GM12878 (cell line): ENCODE measurements around the gene KRT81. TPM values are rescaled to one million over a fixed set of nuclear protein-coding genes. Genes with fewer than 3 reads are reported as not detected.

Source experiments
- ATAC-seq: fragments of 200-7000 bp; cut with Tn5 transposase; 3 replicates; pipeline ENCODE4 v1.9.1; 2020; ENCODE audit warnings: mild to moderate bottlenecking, moderate library complexity
- BruUV-seq: library from RNA; stranded (reverse); fragments of 400-500 nt; replicated peaks from 2 replicates; lab custom pipeline; 2021; lab: Mats Ljungman, UMichigan
- CTCF ChIA-PET: fragments of 300-600 bp; sonication (Branson Sonifier 250); formaldehyde crosslinking; extraction: SDS; loops from one replicate; lab custom pipeline; 2021; ENCODE audit warnings: inconsistent platforms; lab: Yijun Ruan, JAX
- POLR2A ChIA-PET: fragments of 350-600 bp; formaldehyde crosslinking; extraction: SDS; loops from one replicate; lab custom pipeline; 2021; ENCODE audit warnings: inconsistent platforms; lab: Charles Lee
- RAD21 ChIA-PET: fragments of 300-600 bp; sonication (Branson Sonifier 250); formaldehyde crosslinking; loops from one replicate; lab custom pipeline; 2023; ENCODE audit warnings: antibody characterized with exemption; ENCODE audit not compliant: unreplicated experiment; lab: Charles Lee
- SMC1A ChIA-PET: fragments of 300-600 bp; sonication (Branson Sonifier 250); formaldehyde crosslinking; loops from one replicate; lab custom pipeline; 2023; ENCODE audit not compliant: unreplicated experiment, uncharacterized antibody; lab: Charles Lee
- DNase-seq: peaks from one replicate; pipeline ENCODE4 v3.0.0-alpha.2; 2011; ENCODE audit warnings: low read depth, low spot score
- FAIRE-seq: peaks from 3 replicates; lab custom pipeline; 2011; peaks lifted over from hg19 to GRCh38; lab: Jason Lieb, UNC
- H2AFZ ChIP-seq: 2 replicates; pipeline ENCODE4 v1.6.0; 2011; ENCODE audit warnings: low read depth, low read length, control low read depth; ENCODE audit not compliant: control insufficient read depth
- H3K27ac ChIP-seq: 2 replicates; pipeline ENCODE4 v1.5.1; 2011; ENCODE audit warnings: control low read depth; ENCODE audit not compliant: control insufficient read depth, insufficient read depth
- H3K27me3 ChIP-seq, 2 experiments: replicated peaks in 1 of 2; 2 replicates each; pipeline versions ENCODE4 v1.6.0 to v1.6.1; 2011; ENCODE audit warnings: low read length in 1 of 2; ENCODE audit not compliant: control insufficient read depth in 2 of 2, insufficient read depth in 2 of 2
- H3K36me3 ChIP-seq, 2 experiments: 2 replicates each; pipeline ENCODE4 v1.5.1; 2011; ENCODE audit warnings: low read length in 1 of 2; ENCODE audit not compliant: control insufficient read depth in 2 of 2, insufficient read depth in 2 of 2
- H3K4me1 ChIP-seq: 2 replicates; pipeline ENCODE4 v1.6.1; 2011; ENCODE audit warnings: mild to moderate bottlenecking, low read length, moderate library complexity, mixed read lengths; ENCODE audit not compliant: control insufficient read depth, insufficient read depth
- H3K4me2 ChIP-seq: 2 replicates; pipeline ENCODE4 v1.6.0; 2011; ENCODE audit warnings: control low read depth; ENCODE audit not compliant: control insufficient read depth, insufficient read depth
- H3K4me3 ChIP-seq: fragments of 200-600 bp; sonication (generic); 2 replicates; pipeline ENCODE4 v1.5.1; 2016
- H3K79me2 ChIP-seq: 2 replicates; pipeline ENCODE4 v1.6.0; 2011; ENCODE audit warnings: low read length; ENCODE audit not compliant: control insufficient read depth, insufficient read depth
- H3K9ac ChIP-seq: 2 replicates; pipeline ENCODE4 v1.8.0; 2011; ENCODE audit warnings: low read length, control low read depth, mixed read lengths; ENCODE audit not compliant: control insufficient read depth, insufficient read depth
- H3K9me3 ChIP-seq: replicated peaks from 3 replicates; pipeline ENCODE4 v1.5.1; 2011; ENCODE audit warnings: mild to moderate bottlenecking, low read length; ENCODE audit not compliant: control insufficient read depth, insufficient read depth
- H4K20me1 ChIP-seq: 2 replicates; pipeline ENCODE4 v1.6.0; 2011; ENCODE audit not compliant: control insufficient read depth, insufficient read depth
- DPF2 ChIP-seq: fragments of 450-650 bp; IDR thresholded peaks from 2 replicates; pipeline ENCODE4 v1.6.1; 2017; ENCODE audit warnings: mild to moderate bottlenecking
- E2F4 ChIP-seq: IDR thresholded peaks from 2 replicates; pipeline ENCODE4 v1.6.1; 2012; ENCODE audit warnings: low read depth, low read length, improper control_type of control experiment
- EED ChIP-seq: sonication (generic); IDR thresholded peaks from 2 replicates; pipeline ENCODE4 v1.6.1; 2016; ENCODE audit warnings: antibody characterized with exemption, low read depth
- ESRRA ChIP-seq: IDR thresholded peaks from 2 replicates; pipeline ENCODE4 v1.6.1; 2012; ENCODE audit warnings: mild to moderate bottlenecking, low read length, improper control_type of control experiment
- IKZF2 ChIP-seq, 2 experiments: fragments of 450-650 bp; IDR thresholded peaks; 2 replicates each; pipeline ENCODE4 v1.6.1; 2017; ENCODE audit warnings: mild to moderate bottlenecking in 2 of 2, moderate library complexity in 2 of 2
- LARP7 ChIP-seq: fragments of 450-650 bp; IDR thresholded peaks from 2 replicates; pipeline ENCODE4 v1.6.1; 2017; ENCODE audit warnings: mild to moderate bottlenecking
- MEF2A ChIP-seq: IDR thresholded peaks from 2 replicates; pipeline ENCODE4 v1.6.1; 2011; ENCODE audit warnings: low read depth, mild to moderate bottlenecking, low read length, moderate library complexity; ENCODE audit not compliant: insufficient read depth
- NFIC ChIP-seq: IDR thresholded peaks from 2 replicates; pipeline ENCODE4 v1.6.1; 2012; ENCODE audit warnings: low read depth, mild to moderate bottlenecking, inconsistent platforms, low read length, moderate library complexity
- NFYA ChIP-seq: IDR thresholded peaks from 2 replicates; pipeline ENCODE4 v1.6.1; 2011; ENCODE audit warnings: low read depth, mild to moderate bottlenecking, low read length, improper control_type of control experiment, borderline replicate concordance
- TCF12 ChIP-seq: IDR thresholded peaks from 2 replicates; pipeline ENCODE4 v1.6.1; 2011; ENCODE audit warnings: low read depth, mild to moderate bottlenecking, low read length
- ZNF24 ChIP-seq: fragments of 450-650 bp; IDR thresholded peaks from 2 replicates; pipeline ENCODE4 v1.6.1; 2017; ENCODE audit warnings: antibody characterized with exemption, mild to moderate bottlenecking
- WGBS: methylation state at CpG from one replicate; pipeline ENCODE4 v1.1.6; 2016; ENCODE audit warnings: low lambda C conversion rate; ENCODE audit not compliant: insufficient replicate concordance, insufficient coverage; ENCODE audit errors: missing lambda C conversion rate; 5-methylcytosine and 5-hydroxymethylcytosine counted together
- in situ Hi-C: fragments of 300-500 bp; cut with MboI; formaldehyde crosslinking; loops from 9 replicates; pipeline ENCODE4 v1.14.3; 2018; ENCODE audit warnings: mixed read lengths
- intact Hi-C: fragments of 100-400 bp; cut with micrococcal nuclease; formaldehyde crosslinking; loops from one replicate; pipeline ENCODE4 v1.14.2; 2022; ENCODE audit not compliant: unreplicated experiment
- polyA plus RNA-seq, 11 experiments: library from polyadenylated mRNA; depleted of rRNA in 4 of 11; unstranded in 6 of 11; stranded (reverse) in 5 of 11; fragments of >200 nt; fragmentation: Nextera tagmentation in 4 of 11; fragmentation: Illumina TruSeq in 1 of 11; extraction: Ambion mirVana in 4 of 11; extraction: Trizol in 1 of 11; gene quantifications; 1 replicate in 1 of 11; 2 replicates in 10 of 11; pipeline versions ENCODE4 v1.2.1 to v1.2.3, GENCODE V29; 2011 to 2016; ENCODE audit warnings: inconsistent platforms in 2 of 11, missing spikeins in 2 of 11, low read depth in 1 of 11
- total RNA-seq, 4 experiments: library from RNA; depleted of rRNA in 3 of 4; stranded (reverse); fragments of >200 nt in 3 of 4; fragmentation: Illumina TruSeq in 1 of 4; extraction: Trizol in 1 of 4; gene quantifications; 2 replicates each; pipeline versions ENCODE4 v1.2.1 to v1.2.3, GENCODE V29; 2013 to 2021

The KRT81 gene
- total and polyA plus RNA-seq, 10 of the 15 experiments (the other 5 are each of a cell fraction or from before 2014, with no cell fraction given) = 0.05 to 0.15 TPM; not detected in 8

- CTCF ChIA-PET = interaction anchor here (0.7 to 5.1 kb wide), 11 partner anchors 8 to 219 kb away, joined by 3 to 42 read pairs (median 7); no protein-coding TSS in a partner anchor
These were observed 46.7 kb downstream of the KRT81 start for GRCh38 chr12:52244615-52244994.

GRCh38 chr12:52243856-52244614, 47.3 kb downstream of the KRT81 start:
- H3K4me1 ChIP-seq = peaks cover 22% of the 10 kb centered on the region
- H3K79me2 ChIP-seq = no peaks in the 10 kb centered on the region; the same call in 1 of the 2 replicates
- ATAC-seq (peak; percentile 93), FAIRE-seq (peak; percentile 87), DNase-seq (peak; percentile 66)
- no peaks in the 10 kb centered on the region for H4K20me1 ChIP-seq
- intact Hi-C loops (no loop called here), in situ Hi-C loops (no loop called here)
- peak overlapping the region; percentile 61 for H3K4me2 ChIP-seq
- H2AFZ ChIP-seq = peak overlapping the region; percentile 85
- SMC1A ChIA-PET = interaction anchor here (0.6 to 2.5 kb wide), 9 partner anchors 22 to 1222 kb away, joined by 3 to 13 read pairs (median 5); no protein-coding TSS in a partner anchor
- RAD21 ChIA-PET = interaction anchor here (0.8 to 1.9 kb wide), 7 partner anchors 35 to 222 kb away, joined by 3 to 8 read pairs (median 4); no protein-coding TSS in a partner anchor
- H3K9ac ChIP-seq = peak overlapping the region; percentile 50
- peak overlapping the region; percentile 86 for H3K27ac ChIP-seq
- 1% methylated on average over 12 of the region's 12 CpGs for WGBS
- CTCF ChIA-PET = interaction anchor here (0.7 to 5.1 kb wide), 11 partner anchors 9 to 218 kb away, joined by 3 to 42 read pairs (median 5); no protein-coding TSS in a partner anchor
- POLR2A ChIA-PET = interaction anchor here (0.6 to 1.2 kb wide), 3 partner anchors 35 to 762 kb away, joined by 3 to 8 read pairs (median 5); partner anchors contain the start of gene EIF4B
- no peaks in the 10 kb centered on the region for H3K9me3 ChIP-seq
- no peaks in the 10 kb centered on the region for H3K36me3 ChIP-seq
- peak overlapping the region; percentile 42; the same call in 1 of the 2 replicates for H3K4me3 ChIP-seq
- BruUV-seq = no TSS peak
- no peaks in the 10 kb centered on the region for H3K27me3 ChIP-seq
- TF ChIP-seq EED (peak; percentile 55; the same call in 1 of the 2 replicates), ESRRA (no peak), IKZF2 (IDR thresholded peaks at IDR 0.05) (peak in 1 of 2 experiments; percentile 69; a peak in 3 of 4 replicates), NFYA (no peak), NFIC (peak; percentile 29; the same call in 1 of the 2 replicates), TCF12 (peak; percentile 45; the same call in 1 of the 2 replicates), MEF2A (no peak), E2F4 (no peak), ZNF24 (no peak)

More at GRCh38 chr12:52244615-52244994, 46.7 kb downstream of the KRT81 start:
- intact Hi-C loops = no loop called here
- Histone ChIP-seq H3K79me2 (no peaks in the 10 kb centered on the region; the same call in 1 of the 2 replicates), H3K27ac (peak overlapping the region; percentile 86), H4K20me1 (no peaks in the 10 kb centered on the region), H3K36me3 (no peaks in the 10 kb centered on the region), H2AFZ (peak overlapping the region; percentile 85), H3K4me2 (peak overlapping the region; percentile 61), H3K9ac (peak overlapping the region; percentile 50), H3K9me3 (no peaks in the 10 kb centered on the region), H3K4me1 (peaks cover 22% of the 10 kb centered on the region), H3K4me3 (peak overlapping the region; percentile 42; the same call in 1 of the 2 replicates), H3K27me3 (no peaks in the 10 kb centered on the region)
- TSS peak; percentile 67 for BruUV-seq
- SMC1A ChIA-PET = interaction anchor here (0.6 to 2.5 kb wide), 8 partner anchors 23 to 1223 kb away, joined by 3 to 13 read pairs (median 5); no protein-coding TSS in a partner anchor
- 32% methylated on average over 3 of the region's 3 CpGs for WGBS
- in situ Hi-C loops = no loop called here
- DNase-seq (no peak), ATAC-seq (peak; percentile 34), FAIRE-seq (no peak)
- POLR2A ChIA-PET = interaction anchor here (1.2 kb wide), 2 partner anchors 34 to 762 kb away, joined by 3 to 8 read pairs; partner anchors contain the start of gene EIF4B
- TF ChIP-seq DPF2 (no peak), LARP7 (0 out of 2 replicates have a peak, but pooled peaks have one; percentile 23)
- RAD21 ChIA-PET = interaction anchor here (0.8 to 1.9 kb wide), 7 partner anchors 34 to 223 kb away, joined by 3 to 8 read pairs (median 4); no protein-coding TSS in a partner anchor
